ENCODE results near the gene CYP24A1.

Gene CYP24A1

DNA sequence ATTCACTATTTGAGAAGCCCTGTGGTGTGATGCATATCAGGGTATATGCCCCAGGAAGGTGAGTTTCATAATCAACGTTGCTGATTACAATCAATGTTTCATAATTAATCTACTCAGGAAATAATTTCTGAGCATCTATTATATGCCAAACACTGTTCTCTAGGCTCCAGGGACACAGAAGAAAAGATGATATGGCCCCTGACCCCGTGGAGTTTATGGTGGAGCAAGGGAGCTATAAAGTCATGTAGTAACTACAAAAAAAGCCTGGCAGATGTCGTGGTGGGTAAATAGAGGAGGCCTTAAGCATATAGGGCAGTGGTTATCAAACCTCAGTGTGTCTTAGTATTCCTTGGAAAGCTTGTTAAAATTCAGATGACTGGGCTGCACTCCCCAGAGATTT lies 63.3 kb downstream of the CYP24A1 start:
- no peak for DNase-seq

DNA sequence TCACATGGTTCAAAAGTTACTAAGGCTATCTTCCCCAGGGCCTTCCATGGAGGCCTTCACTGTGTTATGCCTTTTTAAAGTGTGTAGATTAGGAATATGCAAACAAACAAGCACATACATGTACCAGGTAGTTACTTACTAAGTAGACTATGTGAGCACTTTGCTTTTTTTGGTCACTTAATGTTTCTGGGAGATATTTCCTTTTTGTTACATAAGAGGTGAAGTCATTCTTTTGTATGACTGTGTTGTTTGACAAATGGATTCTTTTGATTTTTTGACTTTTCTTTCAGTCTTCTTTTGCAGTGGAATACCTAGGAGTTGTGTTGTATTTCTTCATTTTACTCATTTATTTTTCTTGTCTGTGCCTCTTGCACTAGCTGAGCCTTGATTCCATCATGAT lies 63.7 kb downstream of the CYP24A1 start:
- no peak for DNase-seq

DNA sequence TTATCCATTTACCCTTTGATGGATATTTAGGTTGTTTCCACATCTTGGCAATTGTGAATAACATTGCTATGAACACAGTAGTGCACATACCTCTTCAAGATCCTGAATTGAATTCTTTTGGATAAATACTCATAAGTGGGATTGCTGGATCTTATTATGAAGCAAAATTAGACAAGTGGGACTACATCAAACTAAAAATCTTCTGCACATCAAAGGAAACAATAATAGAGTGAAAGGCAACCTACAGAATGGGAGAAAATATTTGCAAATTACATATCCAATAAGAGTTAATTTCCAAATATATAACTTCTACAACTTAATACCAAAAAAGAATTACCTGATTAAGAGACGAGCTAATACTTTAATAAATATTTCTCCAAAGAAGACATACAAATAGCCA lies 65.0 kb downstream of the CYP24A1 start:
- DNase-seq, result no peak

DNA sequence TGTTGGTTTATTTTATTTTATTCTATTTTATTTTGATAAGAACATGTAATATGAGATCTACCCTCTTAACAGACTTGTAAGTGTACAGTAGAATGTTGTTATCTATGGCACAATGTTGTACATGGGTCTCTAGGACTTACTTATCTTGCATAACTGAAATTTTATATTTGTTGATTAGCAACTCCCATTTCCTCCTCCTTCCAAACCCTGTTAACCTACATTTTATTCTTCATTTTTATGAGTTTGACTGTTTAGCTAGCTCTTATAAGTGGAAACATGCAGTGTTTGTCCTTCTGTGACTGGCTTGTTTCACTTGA lies 65.5 kb downstream of the CYP24A1 start:
- no peak for DNase-seq

DNA sequence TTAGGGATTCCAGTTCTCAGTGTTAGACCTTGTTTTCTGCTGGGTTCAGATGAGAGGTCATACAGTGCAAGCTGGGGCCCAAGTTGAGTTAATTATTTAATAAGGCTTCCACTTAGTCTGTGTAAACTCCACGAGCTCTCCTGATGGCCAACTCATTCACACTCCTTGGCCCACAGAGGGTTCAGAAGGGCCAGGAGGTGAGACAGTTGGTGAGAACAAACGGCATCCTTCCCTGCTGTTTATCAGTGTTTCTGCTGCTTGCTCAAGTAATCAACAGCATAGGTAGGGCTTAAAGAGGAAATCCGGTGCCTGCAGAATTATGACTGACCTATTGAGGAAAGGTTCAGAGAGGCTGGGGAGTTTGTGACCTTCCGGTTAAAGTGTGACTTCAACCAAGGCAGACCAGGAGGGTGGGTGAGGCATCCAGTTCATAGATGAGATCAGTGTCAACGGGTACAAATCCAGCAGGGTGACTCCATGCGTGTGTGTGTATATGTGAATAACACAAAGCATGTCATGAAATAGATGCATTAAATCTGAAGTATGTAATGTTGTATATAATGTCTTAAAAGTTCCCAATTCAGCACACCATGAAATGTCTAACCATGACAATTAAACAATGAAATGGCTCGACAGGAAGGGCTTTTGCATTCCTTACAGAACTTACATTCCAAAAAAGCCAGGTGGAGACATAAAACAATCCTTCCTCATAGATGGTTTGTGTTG lies 66.0 kb downstream of the CYP24A1 start:
- no peak for DNase-seq

DNA sequence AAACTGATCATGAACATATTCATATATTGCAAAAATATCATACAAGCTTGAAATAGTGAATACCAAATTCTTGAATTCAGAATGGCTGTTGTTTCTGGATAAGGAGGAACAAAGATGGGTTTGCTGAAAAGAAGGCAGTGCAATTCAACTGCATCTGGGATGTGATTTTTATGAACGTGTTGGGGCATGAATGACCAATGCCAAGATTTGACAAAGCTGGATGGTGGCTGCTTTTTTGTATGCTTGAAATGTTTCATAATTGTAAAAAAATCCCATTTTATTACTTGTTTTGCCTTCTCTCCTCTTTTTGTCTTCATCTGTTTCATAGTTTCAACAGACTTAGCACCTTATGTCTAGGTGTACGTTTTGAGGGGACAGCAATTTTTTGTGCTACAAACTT lies 66.6 kb downstream of the CYP24A1 start:
- DNase-seq, result no peak

DNA sequence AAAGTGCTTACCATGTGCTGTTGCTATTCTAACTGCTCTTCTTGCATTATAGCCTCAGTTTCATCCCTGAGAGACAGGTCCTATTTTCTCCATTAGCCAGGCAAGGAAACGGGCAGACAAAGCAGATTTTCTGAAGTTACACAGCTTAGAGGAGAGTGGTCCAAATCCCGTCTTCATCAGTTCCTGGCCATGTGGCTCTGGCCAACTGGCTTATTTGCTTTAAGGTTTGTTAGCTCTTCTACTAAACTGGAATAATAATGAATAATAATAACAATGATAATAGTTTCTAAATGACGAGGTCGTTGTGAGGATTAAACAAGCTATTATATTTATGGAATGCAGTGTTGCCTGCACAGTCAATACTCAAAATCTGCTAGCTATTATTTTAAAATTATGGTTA lies 67.6 kb downstream of the CYP24A1 start:
- no peak for DNase-seq

DNA sequence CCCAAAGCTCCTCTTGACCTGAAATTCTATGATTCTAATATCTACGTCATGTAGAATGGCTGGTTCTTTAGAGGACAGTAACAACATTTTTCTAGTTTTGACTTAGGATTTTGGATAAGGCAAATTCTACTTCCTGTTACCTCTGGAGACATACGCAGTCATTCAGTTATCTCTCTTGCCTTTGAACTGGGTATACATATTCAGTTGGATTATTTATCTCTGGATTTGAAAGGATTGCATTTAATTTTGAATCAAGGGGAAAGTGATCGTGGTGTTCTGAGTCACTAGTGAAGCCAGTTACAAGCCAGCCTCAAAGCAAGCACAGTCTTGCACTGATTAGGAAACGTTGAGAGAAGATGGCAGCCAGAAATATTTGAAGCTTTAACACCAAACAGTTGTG lies 68.1 kb downstream of the CYP24A1 start:
- no peak for DNase-seq

DNA sequence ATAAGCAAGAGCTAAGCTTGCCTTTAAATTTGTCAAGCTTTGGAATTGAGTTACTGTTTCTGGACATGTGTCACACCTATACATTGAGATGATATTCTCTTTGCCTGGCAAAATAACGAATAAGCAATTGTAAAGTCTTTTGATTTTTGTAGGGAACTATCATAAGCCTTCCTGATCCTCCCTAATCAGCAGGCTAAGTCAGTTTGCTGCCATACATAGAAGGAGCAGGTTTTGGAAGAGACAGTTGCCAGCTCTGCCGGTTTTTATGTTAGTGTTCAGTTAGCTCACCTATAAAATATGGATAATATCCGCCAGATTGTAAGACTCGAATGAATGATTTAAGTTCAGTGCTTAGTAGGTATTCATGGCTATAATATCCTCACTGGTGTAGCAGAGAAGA lies 69.0 kb downstream of the CYP24A1 start:
- DNase-seq, result no peak

DNA sequence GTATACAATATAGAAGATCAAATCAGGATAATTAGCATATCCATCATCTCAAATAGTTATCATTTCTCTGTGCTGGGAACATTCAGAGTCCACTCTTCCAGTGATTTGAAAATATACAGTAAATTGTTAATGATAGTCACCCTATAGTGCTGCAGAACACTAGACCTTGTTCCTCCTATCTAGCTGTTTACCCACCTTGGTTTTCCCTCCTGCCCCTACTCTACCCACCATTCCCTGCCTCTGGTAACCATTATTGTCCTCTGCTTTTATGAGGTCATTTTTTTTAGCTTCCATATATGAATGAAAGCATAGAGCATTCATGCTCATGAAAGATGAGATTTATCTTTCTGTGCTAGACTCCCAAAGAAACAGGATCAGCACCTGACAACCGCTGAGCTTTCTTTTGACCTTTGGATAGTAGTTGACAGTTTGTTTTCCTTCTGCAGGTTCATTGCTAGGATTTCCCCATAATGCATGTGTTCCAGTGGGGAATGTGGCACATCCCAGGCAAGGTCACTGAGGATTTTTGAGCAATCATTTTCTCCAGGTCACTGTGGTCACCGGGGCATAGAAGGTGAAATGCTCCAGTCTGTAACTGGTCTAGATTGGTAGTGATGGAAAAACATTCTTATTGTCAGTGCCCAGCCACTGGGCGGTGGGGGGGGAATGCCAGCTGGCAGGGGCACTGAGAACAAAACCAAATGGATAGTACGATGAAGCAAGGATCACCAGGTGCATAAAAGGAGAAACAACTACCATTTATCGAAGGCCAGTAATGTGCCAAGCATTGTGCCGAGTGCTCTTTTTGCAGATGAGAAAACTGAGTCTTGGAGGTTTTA lies 69.8 kb downstream of the CYP24A1 start:
- no peak for DNase-seq
